ENCODE results near the gene TRIOBP. TPM values are rescaled to one million over a fixed set of nuclear protein-coding genes. Genes with fewer than 3 reads are reported as not detected.

TRIOBP gene
- polyA plus RNA-seq, 1 donor (not counting 4 experiments of a cell fraction or from before 2014, with no cell fraction given): 22.2 TPM

GRCh38 chr22:37739035-37739434 is 42.2 kb downstream of the TRIOBP start:
- H3K27ac ChIP-seq (ENCODE audit: control insufficient read depth, insufficient read depth, low read length): no peak overlapping the region
- no peaks in the 10 kb centered on the region for H3K9me1 ChIP-seq (ENCODE audit: control insufficient read depth, extremely low read depth, insufficient read depth, low read length)
- no peak overlapping the region for H2AFZ ChIP-seq (ENCODE audit: control insufficient read depth, low read length)
- no peak overlapping the region for H3K4me3 ChIP-seq (ENCODE audit: control insufficient read depth in 2 of 3, extremely low read depth in 1 of 3, insufficient read depth in 2 of 3, low read depth in 1 of 3, low read length in 3 of 3)
- no peak for TF ChIP-seq CTCF (optimal IDR thresholded peaks at IDR 0.05 in 1 of 3, IDR thresholded peaks at IDR 0.05 in 1 of 3, conservative IDR thresholded peaks at IDR 0.05 in 1 of 3; ENCODE audit: extremely low read depth in 1 of 3, insufficient read depth in 2 of 3, low read length in 3 of 3)
- TF ChIP-seq EZH2 (IDR thresholded peaks at IDR 0.05; ENCODE audit: low read length): no peak
- peaks cover 5% of the 10 kb centered on the region for H3K27me3 ChIP-seq (ENCODE audit: control insufficient read depth, extremely low read depth, insufficient read depth, low read length)
- H3K4me1 ChIP-seq (ENCODE audit: control insufficient read depth, extremely low read depth, insufficient read depth, low read length): peaks cover 21% of the 10 kb centered on the region
- no peak overlapping the region for H3K4me2 ChIP-seq (ENCODE audit: control insufficient read depth, extremely low read depth, insufficient read depth, low read depth, low read length)
- H3K79me2 ChIP-seq (ENCODE audit: control insufficient read depth, insufficient read depth, low read length): no peaks in the 10 kb centered on the region
- H3K36me3 ChIP-seq (ENCODE audit: control insufficient read depth in 2 of 2, extremely low read depth in 1 of 2, insufficient read depth in 2 of 2, low read length in 2 of 2): peaks cover 0 to 4% of the 10 kb centered on the region in 2 experiments
- DNase-seq (ENCODE audit: low read depth, low spot score) (no peak), FAIRE-seq (no peak)
- no peaks in the 10 kb centered on the region for H3K9me3 ChIP-seq (ENCODE audit: control insufficient read depth, low read depth, low read length)
- no peak overlapping the region for H3K9ac ChIP-seq (ENCODE audit: control insufficient read depth, extremely low read depth, insufficient read depth, low read length)
- dilution Hi-C loops (cut with MboI; ENCODE audit: extremely low pct_ligation_motif_present, low sequenced_read_pairs): no loop called here
- no peaks in the 10 kb centered on the region for H4K20me1 ChIP-seq (ENCODE audit: control insufficient read depth, extremely low read depth, insufficient read depth, low read length)

- peaks cover 21% of the 10 kb centered on the region for H3K4me1 ChIP-seq (ENCODE audit: control insufficient read depth, extremely low read depth, insufficient read depth, low read length)
- no peak overlapping the region for H3K4me3 ChIP-seq (ENCODE audit: control insufficient read depth in 2 of 3, extremely low read depth in 1 of 3, insufficient read depth in 2 of 3, low read depth in 1 of 3, low read length in 3 of 3)
- dilution Hi-C loops (cut with MboI; ENCODE audit: extremely low pct_ligation_motif_present, low sequenced_read_pairs): no loop called here
- H3K27me3 ChIP-seq (ENCODE audit: control insufficient read depth, extremely low read depth, insufficient read depth, low read length): peaks cover 5% of the 10 kb centered on the region
- no peaks in the 10 kb centered on the region for H3K9me3 ChIP-seq (ENCODE audit: control insufficient read depth, low read depth, low read length)
- no peak overlapping the region for H2AFZ ChIP-seq (ENCODE audit: control insufficient read depth, low read length)
- peaks cover 0 to 4% of the 10 kb centered on the region in 2 experiments for H3K36me3 ChIP-seq (ENCODE audit: control insufficient read depth in 2 of 2, extremely low read depth in 1 of 2, insufficient read depth in 2 of 2, low read length in 2 of 2)
- no peaks in the 10 kb centered on the region for H4K20me1 ChIP-seq (ENCODE audit: control insufficient read depth, extremely low read depth, insufficient read depth, low read length)
- no peak overlapping the region for H3K9ac ChIP-seq (ENCODE audit: control insufficient read depth, extremely low read depth, insufficient read depth, low read length)
- no peak overlapping the region for H3K4me2 ChIP-seq (ENCODE audit: control insufficient read depth, extremely low read depth, insufficient read depth, low read depth, low read length)
- no peak for DNase-seq (ENCODE audit: low read depth, low spot score)
- no peaks in the 10 kb centered on the region for H3K79me2 ChIP-seq (ENCODE audit: control insufficient read depth, insufficient read depth, low read length)
- no peaks in the 10 kb centered on the region for H3K9me1 ChIP-seq (ENCODE audit: control insufficient read depth, extremely low read depth, insufficient read depth, low read length)
- no peak overlapping the region for H3K27ac ChIP-seq (ENCODE audit: control insufficient read depth, insufficient read depth, low read length)
- TF ChIP-seq EZH2 (IDR thresholded peaks at IDR 0.05; ENCODE audit: low read length) (no peak), CTCF (optimal IDR thresholded peaks at IDR 0.05 in 1 of 3, IDR thresholded peaks at IDR 0.05 in 1 of 3, conservative IDR thresholded peaks at IDR 0.05 in 1 of 3; ENCODE audit: extremely low read depth in 1 of 3, insufficient read depth in 2 of 3, low read length in 3 of 3) (no peak)
- FAIRE-seq: no peak
Measured at GRCh38 chr22:37739611-37740049, 42.8 kb downstream of the TRIOBP start.
